ENCODE results near the gene ADGRL1.
"Not testable (repeated sequence)": the region's sequence is repeated elsewhere in the genome, so short reads cannot be mapped to it uniquely, and the experiment has no call there.

Gene ADGRL1

GRCh38 chr19:14189415-14189814 lies 16.6 kb downstream of the ADGRL1 start:
- DNase-seq (ENCODE audit: low read depth in 2 of 2): no peak

- not testable (repeated sequence) for DNase-seq (ENCODE audit: low read depth in 2 of 2)
Measured at GRCh38 chr19:14188086-14188485, 17.9 kb downstream of the ADGRL1 start.

- no peak for DNase-seq (ENCODE audit: low read depth in 2 of 2)
Measured at GRCh38 chr19:14187561-14187960, 18.4 kb downstream of the ADGRL1 start.

GRCh38 chr19:14186684-14187083 lies 19.3 kb downstream of the ADGRL1 start:
- not testable (repeated sequence) for DNase-seq (ENCODE audit: low read depth in 2 of 2)

GRCh38 chr19:14185691-14186090 lies 20.3 kb downstream of the ADGRL1 start:
- not testable (repeated sequence) for DNase-seq (ENCODE audit: low read depth in 2 of 2)

- no peak for DNase-seq (ENCODE audit: low read depth in 2 of 2)
Measured at GRCh38 chr19:14185158-14185557, 20.8 kb downstream of the ADGRL1 start.

- no peak for DNase-seq (ENCODE audit: low read depth in 2 of 2)
Measured at GRCh38 chr19:14183741-14184350, 22.1 kb downstream of the ADGRL1 start.

- DNase-seq (ENCODE audit: low read depth in 2 of 2): no peak
Measured at GRCh38 chr19:14182476-14182875, 23.5 kb downstream of the ADGRL1 start.

GRCh38 chr19:14181906-14182305 lies 24.1 kb downstream of the ADGRL1 start:
- DNase-seq (ENCODE audit: low read depth in 2 of 2): no peak

- DNase-seq (ENCODE audit: low read depth in 2 of 2): not testable (repeated sequence)
Measured at GRCh38 chr19:14181199-14181598, 24.8 kb downstream of the ADGRL1 start.

- DNase-seq (ENCODE audit: low read depth in 2 of 2): no peak
Measured at GRCh38 chr19:14177496-14178074, 28.4 kb downstream of the ADGRL1 start.

- no peak for DNase-seq (ENCODE audit: low read depth in 2 of 2)
Measured at GRCh38 chr19:14175351-14175792, 30.6 kb downstream of the ADGRL1 start.

- DNase-seq (ENCODE audit: low read depth in 2 of 2): no peak
Measured at GRCh38 chr19:14174883-14175282, 31.1 kb downstream of the ADGRL1 start.

- DNase-seq (ENCODE audit: low read depth in 2 of 2): no peak
Measured at GRCh38 chr19:14168993-14169392, 37.0 kb downstream of the ADGRL1 start.

GRCh38 chr19:14168259-14168972 lies 37.6 kb downstream of the ADGRL1 start:
- no peak for DNase-seq (ENCODE audit: low read depth in 2 of 2)

- no peak for DNase-seq (ENCODE audit: low read depth in 2 of 2)
Measured at GRCh38 chr19:14167576-14168138, 38.3 kb downstream of the ADGRL1 start.

GRCh38 chr19:14166999-14167575 lies 38.9 kb downstream of the ADGRL1 start:
- no peak for DNase-seq (ENCODE audit: low read depth in 2 of 2)

GRCh38 chr19:14165990-14166830 lies 39.8 kb downstream of the ADGRL1 start:
- DNase-seq (ENCODE audit: low read depth in 2 of 2): no peak

GRCh38 chr19:14164724-14165493 lies 41.1 kb downstream of the ADGRL1 start:
- DNase-seq (ENCODE audit: low read depth in 2 of 2): no peak

- no peak for DNase-seq (ENCODE audit: low read depth in 2 of 2)
Measured at GRCh38 chr19:14164082-14164481, 41.9 kb downstream of the ADGRL1 start.

- no peak for DNase-seq (ENCODE audit: low read depth in 2 of 2)
Measured at GRCh38 chr19:14162871-14163297, 43.1 kb downstream of the ADGRL1 start.

All from stimulated activated CD8-positive, alpha-beta memory T cell treated with anti-CD3 and anti-CD28 coated beads, Interleukin-2, amount 100 ng/mL, for 48 hours (primary cell).